Liver (tissue), 9 donors: Measurements from ENCODE around the gene PPP1R13B. TPM values are rescaled to one million over a fixed set of nuclear protein-coding genes. Genes with fewer than 3 reads are reported as not detected.

Experiments
- DNase-seq: peaks from one replicate; pipeline ENCODE4 v3.0.0-alpha.2; 2017; ENCODE audit warnings: low spot score
- H3K27ac ChIP-seq, 2 donors: one replicate each; pipeline ENCODE4 v1.7.0; 2013; ENCODE audit warnings: inconsistent platforms in 2 of 2, low read length in 2 of 2, control low read depth in 1 of 2, low read depth in 1 of 2, mild to moderate bottlenecking in 1 of 2
- H3K27me3 ChIP-seq, 4 donors: one replicate each; pipeline versions ENCODE4 v1.6.1 to v1.7.0; 2013; ENCODE audit warnings: low read length in 3 of 4, inconsistent platforms in 1 of 4, mild to moderate bottlenecking in 1 of 4, moderate library complexity in 1 of 4; ENCODE audit not compliant: control insufficient read depth in 4 of 4, insufficient read depth in 4 of 4
- H3K36me3 ChIP-seq, 4 donors: one replicate each; pipeline versions ENCODE4 v1.6.1 to v1.7.0; 2013; ENCODE audit warnings: low read length in 3 of 4, mild to moderate bottlenecking in 3 of 4, low read depth in 1 of 4, moderate library complexity in 1 of 4; ENCODE audit not compliant: control insufficient read depth in 4 of 4, insufficient read depth in 3 of 4
- H3K4me1 ChIP-seq, 4 donors: one replicate each; pipeline versions ENCODE4 v1.6.1 to v1.7.0; 2013; ENCODE audit warnings: low read length in 3 of 4, mild to moderate bottlenecking in 3 of 4, moderate library complexity in 1 of 4; ENCODE audit not compliant: control insufficient read depth in 4 of 4, insufficient read depth in 4 of 4
- H3K4me3 ChIP-seq, 3 donors: one replicate each; pipeline versions ENCODE4 v1.6.1 to v1.7.0; 2013; ENCODE audit warnings: low read length in 3 of 3, control low read depth in 1 of 3, low read depth in 1 of 3, mild to moderate bottlenecking in 1 of 3
- H3K9ac ChIP-seq, 2 donors: one replicate each; pipeline ENCODE4 v1.7.0; 2013; ENCODE audit warnings: low read length in 2 of 2, mild to moderate bottlenecking in 2 of 2, moderate library complexity in 2 of 2, control low read depth in 1 of 2, low read depth in 1 of 2
- H3K9me3 ChIP-seq, 4 donors: one replicate each; pipeline versions ENCODE4 v1.6.1 to v1.7.0; 2013; ENCODE audit warnings: low read length in 3 of 4; ENCODE audit not compliant: control insufficient read depth in 4 of 4
- EGR1 ChIP-seq, 2 donors: IDR thresholded peaks; 2 replicates each; pipeline ENCODE4 v1.6.1; 2016 to 2018; ENCODE audit warnings: antibody characterized with exemption in 2 of 2, low read depth in 2 of 2
- FOXA1 ChIP-seq: IDR thresholded peaks from 2 replicates; pipeline ENCODE4 v1.6.1; 2016; ENCODE audit warnings: antibody characterized with exemption
- FOXA2 ChIP-seq: IDR thresholded peaks from 2 replicates; pipeline ENCODE4 v1.6.1; 2016; ENCODE audit warnings: antibody characterized with exemption
- GABPA ChIP-seq, 2 donors: IDR thresholded peaks in 1 of 2; conservative IDR thresholded peaks in 1 of 2; 2 replicates each; pipeline ENCODE4 v1.6.1; 2016; ENCODE audit warnings: antibody characterized with exemption in 2 of 2, mild to moderate bottlenecking in 1 of 2, moderate library complexity in 1 of 2
- HNF4A ChIP-seq, 2 donors: conservative IDR thresholded peaks; 2 replicates each; pipeline ENCODE4 v1.6.1; 2016; ENCODE audit warnings: antibody characterized with exemption in 2 of 2, mild to moderate bottlenecking in 2 of 2
- HNF4G ChIP-seq: IDR thresholded peaks from 2 replicates; pipeline ENCODE4 v1.6.1; 2016; ENCODE audit warnings: antibody characterized with exemption
- JUND ChIP-seq, 2 donors: IDR thresholded peaks; 2 replicates each; pipeline ENCODE4 v1.6.1; 2016; ENCODE audit warnings: antibody characterized with exemption in 2 of 2
- NR2F2 ChIP-seq: IDR thresholded peaks from 2 replicates; pipeline ENCODE4 v1.6.1; 2016; ENCODE audit warnings: antibody characterized with exemption
- RAD21 ChIP-seq, 2 donors: IDR thresholded peaks; 2 replicates each; pipeline ENCODE4 v1.6.1; 2016; ENCODE audit warnings: antibody characterized with exemption in 2 of 2, mild to moderate bottlenecking in 2 of 2
- RXRA ChIP-seq, 2 donors: IDR thresholded peaks; 2 replicates each; pipeline ENCODE4 v1.6.1; 2017 to 2018; ENCODE audit warnings: antibody characterized with exemption in 2 of 2, mild to moderate bottlenecking in 1 of 2
- SP1 ChIP-seq: IDR thresholded peaks from 2 replicates; pipeline ENCODE4 v1.6.1; 2018; ENCODE audit warnings: antibody characterized with exemption, mild to moderate bottlenecking
- TAF1 ChIP-seq: conservative IDR thresholded peaks from 2 replicates; pipeline ENCODE4 v1.6.1; 2016; ENCODE audit warnings: antibody characterized with exemption, mild to moderate bottlenecking
- YY1 ChIP-seq: IDR thresholded peaks from 2 replicates; pipeline ENCODE4 v1.6.1; 2016; ENCODE audit warnings: antibody characterized with exemption, mild to moderate bottlenecking
- WGBS: extraction: QIAGEN DNeasy Blood & Tissue Kit; methylation state at CpG from one replicate; pipeline ENCODE4 v1.1.7; 2013; 5-methylcytosine and 5-hydroxymethylcytosine counted together
- polyA plus RNA-seq, 2 donors: library from polyadenylated mRNA; stranded (reverse) in 1 of 2; unstranded in 1 of 2; fragments of 200-250 nt in 1 of 2; fragments of >200 nt in 1 of 2; fragmentation: Nextera tagmentation in 1 of 2; extraction: Ambion mirVana in 1 of 2; gene quantifications; one replicate each; pipeline versions ENCODE4 v1.2.1 to v1.2.3, GENCODE V29; 2013 to 2015
- total RNA-seq, 2 donors: library from RNA; depleted of rRNA; stranded (reverse); fragments of >200 nt; gene quantifications; one replicate each; pipeline ENCODE4 v1.2.3, GENCODE V29; 2014
- TF ChIP-seq, protein P1 (sequence below): IDR thresholded peaks from 2 replicates; pipeline ENCODE4 v1.6.1; 2016; ENCODE audit warnings: antibody characterized with exemption
- TF ChIP-seq, protein P2 (sequence below): IDR thresholded peaks from 2 replicates; pipeline ENCODE4 v1.6.1; 2016; ENCODE audit warnings: antibody characterized with exemption
- TF ChIP-seq, protein P3 (sequence below): IDR thresholded peaks from 2 replicates; pipeline ENCODE4 v1.6.1; 2016; ENCODE audit warnings: antibody characterized with exemption, mild to moderate bottlenecking
- TF ChIP-seq, protein P4 (sequence below): IDR thresholded peaks from 2 replicates; pipeline ENCODE4 v1.6.1; 2016; ENCODE audit warnings: antibody characterized with exemption
- TF ChIP-seq, protein P5 (sequence below): fragments of 150-350 bp; IDR thresholded peaks from 2 replicates; pipeline ENCODE4 v1.5.1; 2017; ENCODE audit warnings: improper control_type of control experiment, low read depth, low read length; ENCODE audit not compliant: missing input control
- donor health status: healthy.
- donor health status: healthy.
- donor health status: healthy.
- donor health status: healthy.
- donor health status: healthy.

The PPP1R13B gene
- total and polyA plus RNA-seq, 4 donors: 3.2 to 15.1 (median 5.1) TPM

DNA sequence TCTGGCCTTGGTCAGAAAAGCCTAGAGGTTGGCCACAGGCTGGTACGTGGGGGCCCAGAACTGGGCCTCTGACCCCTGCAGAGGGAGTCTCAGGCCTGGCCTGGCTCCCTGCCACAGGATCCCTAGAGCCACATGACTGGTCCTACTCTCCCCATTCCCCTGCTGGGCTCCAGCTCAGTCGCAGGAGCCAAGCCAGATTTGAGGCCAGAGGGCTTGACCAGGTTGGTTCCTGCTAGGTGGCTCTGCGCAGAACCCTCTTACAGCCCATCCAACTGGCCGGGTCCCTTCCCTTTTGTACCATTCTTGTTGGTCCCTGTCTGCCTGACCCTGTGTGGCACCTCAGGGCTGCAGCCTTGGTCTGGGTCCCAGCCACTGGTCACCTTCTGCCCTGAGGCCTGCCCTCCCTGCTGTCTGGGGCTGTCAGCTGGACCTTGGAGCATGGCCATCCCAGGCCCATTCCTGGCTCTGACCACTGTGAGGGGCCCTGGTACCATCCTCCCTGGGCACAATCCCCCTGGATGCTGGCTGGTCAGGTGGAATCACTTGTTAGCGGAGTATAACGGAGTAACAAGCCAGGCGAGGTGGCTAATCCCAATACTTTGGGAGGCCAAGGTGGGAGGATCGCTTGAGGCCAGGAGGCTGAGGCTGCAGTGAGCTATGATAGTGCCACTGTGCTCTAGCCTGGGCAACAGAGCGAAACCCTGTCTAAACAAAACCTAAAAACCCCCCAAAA is 22.9 kb upstream of the PPP1R13B start:
- 93% methylated on average over 9 of the region's 9 CpGs for WGBS
- no peak for TF ChIP-seq RAD21 (IDR thresholded peaks at IDR 0.05)
- TF ChIP-seq FOXA2: no peak
- TF ChIP-seq NR2F2: no peak
- no peak for TF ChIP-seq SP1
- TF ChIP-seq EGR1 (IDR thresholded peaks at IDR 0.05; ENCODE audit: low read depth in 2 of 2): no peak
- TF ChIP-seq, protein P1, sequence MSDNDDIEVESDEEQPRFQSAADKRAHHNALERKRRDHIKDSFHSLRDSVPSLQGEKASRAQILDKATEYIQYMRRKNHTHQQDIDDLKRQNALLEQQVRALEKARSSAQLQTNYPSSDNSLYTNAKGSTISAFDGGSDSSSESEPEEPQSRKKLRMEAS: no peak
- H3K4me3 ChIP-seq: no peak overlapping the region
- H3K27me3 ChIP-seq: no peaks in the 10 kb centered on the region
- H3K9ac ChIP-seq: no peak overlapping the region
- no peaks in the 10 kb centered on the region for H3K36me3 ChIP-seq
- DNase-seq: no peak
- H3K4me1 ChIP-seq: peaks cover 7 to 35% (median 24%) of the 10 kb centered on the region in 4 donors
- H3K27ac ChIP-seq: no peak overlapping the region
- no peaks in the 10 kb centered on the region for H3K9me3 ChIP-seq

DNA sequence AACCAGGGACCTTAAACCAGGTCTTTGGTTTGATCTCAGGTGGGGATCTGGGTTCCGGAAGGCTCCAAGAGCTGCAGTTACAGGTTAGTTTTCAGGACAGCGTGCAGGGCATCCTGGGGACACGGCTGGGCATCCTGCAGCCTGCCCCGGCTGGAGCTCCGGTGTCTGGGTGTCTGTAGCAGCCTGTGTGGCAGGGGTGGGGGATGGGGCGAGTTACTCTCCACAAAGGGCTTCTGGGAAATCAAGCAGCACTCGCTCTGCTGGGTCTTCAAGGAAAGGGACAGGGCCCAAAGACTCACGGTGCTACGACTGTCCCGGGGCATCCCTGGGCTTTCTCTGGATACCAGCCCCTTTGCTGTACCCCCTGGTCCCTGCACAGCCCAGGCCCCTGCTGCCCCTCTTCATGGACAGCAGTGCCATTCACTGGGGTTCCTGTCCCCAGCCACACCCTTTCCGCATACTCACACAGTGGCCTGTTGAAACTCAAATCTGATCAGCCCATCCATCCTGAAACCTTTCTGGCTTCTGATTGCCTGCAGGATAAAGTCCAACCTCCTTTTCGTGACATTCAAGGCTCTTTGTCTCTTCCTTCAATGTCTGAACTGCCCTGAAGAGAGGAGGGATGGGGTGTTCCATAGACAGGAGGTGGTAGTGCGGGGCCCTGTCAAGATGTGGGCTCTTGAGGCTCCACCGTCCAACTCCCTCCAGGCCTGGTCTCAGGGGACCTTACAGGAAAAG is 22.2 kb upstream of the PPP1R13B start:
- TF ChIP-seq YY1 (no peak), TAF1 (no peak), NR2F2 (no peak), HNF4A (conservative IDR thresholded peaks at IDR 0.05) (no peak), SP1 (no peak), HNF4G (no peak), JUND (IDR thresholded peaks at IDR 0.05) (no peak), RXRA (IDR thresholded peaks at IDR 0.05) (no peak), FOXA1 (no peak), RAD21 (IDR thresholded peaks at IDR 0.05) (no peak), EGR1 (IDR thresholded peaks at IDR 0.05; ENCODE audit: low read depth in 2 of 2) (no peak), FOXA2 (no peak), GABPA (IDR thresholded peaks at IDR 0.05 in 1 of 2, conservative IDR thresholded peaks at IDR 0.05 in 1 of 2) (no peak)
- TF ChIP-seq, protein P1: no peak
- TF ChIP-seq, protein P2, sequence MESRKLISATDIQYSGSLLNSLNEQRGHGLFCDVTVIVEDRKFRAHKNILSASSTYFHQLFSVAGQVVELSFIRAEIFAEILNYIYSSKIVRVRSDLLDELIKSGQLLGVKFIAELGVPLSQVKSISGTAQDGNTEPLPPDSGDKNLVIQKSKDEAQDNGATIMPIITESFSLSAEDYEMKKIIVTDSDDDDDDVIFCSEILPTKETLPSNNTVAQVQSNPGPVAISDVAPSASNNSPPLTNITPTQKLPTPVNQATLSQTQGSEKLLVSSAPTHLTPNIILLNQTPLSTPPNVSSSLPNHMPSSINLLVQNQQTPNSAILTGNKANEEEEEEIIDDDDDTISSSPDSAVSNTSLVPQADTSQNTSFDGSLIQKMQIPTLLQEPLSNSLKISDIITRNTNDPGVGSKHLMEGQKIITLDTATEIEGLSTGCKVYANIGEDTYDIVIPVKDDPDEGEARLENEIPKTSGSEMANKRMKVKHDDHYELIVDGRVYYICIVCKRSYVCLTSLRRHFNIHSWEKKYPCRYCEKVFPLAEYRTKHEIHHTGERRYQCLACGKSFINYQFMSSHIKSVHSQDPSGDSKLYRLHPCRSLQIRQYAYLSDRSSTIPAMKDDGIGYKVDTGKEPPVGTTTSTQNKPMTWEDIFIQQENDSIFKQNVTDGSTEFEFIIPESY: no peak
- TF ChIP-seq, protein P3, sequence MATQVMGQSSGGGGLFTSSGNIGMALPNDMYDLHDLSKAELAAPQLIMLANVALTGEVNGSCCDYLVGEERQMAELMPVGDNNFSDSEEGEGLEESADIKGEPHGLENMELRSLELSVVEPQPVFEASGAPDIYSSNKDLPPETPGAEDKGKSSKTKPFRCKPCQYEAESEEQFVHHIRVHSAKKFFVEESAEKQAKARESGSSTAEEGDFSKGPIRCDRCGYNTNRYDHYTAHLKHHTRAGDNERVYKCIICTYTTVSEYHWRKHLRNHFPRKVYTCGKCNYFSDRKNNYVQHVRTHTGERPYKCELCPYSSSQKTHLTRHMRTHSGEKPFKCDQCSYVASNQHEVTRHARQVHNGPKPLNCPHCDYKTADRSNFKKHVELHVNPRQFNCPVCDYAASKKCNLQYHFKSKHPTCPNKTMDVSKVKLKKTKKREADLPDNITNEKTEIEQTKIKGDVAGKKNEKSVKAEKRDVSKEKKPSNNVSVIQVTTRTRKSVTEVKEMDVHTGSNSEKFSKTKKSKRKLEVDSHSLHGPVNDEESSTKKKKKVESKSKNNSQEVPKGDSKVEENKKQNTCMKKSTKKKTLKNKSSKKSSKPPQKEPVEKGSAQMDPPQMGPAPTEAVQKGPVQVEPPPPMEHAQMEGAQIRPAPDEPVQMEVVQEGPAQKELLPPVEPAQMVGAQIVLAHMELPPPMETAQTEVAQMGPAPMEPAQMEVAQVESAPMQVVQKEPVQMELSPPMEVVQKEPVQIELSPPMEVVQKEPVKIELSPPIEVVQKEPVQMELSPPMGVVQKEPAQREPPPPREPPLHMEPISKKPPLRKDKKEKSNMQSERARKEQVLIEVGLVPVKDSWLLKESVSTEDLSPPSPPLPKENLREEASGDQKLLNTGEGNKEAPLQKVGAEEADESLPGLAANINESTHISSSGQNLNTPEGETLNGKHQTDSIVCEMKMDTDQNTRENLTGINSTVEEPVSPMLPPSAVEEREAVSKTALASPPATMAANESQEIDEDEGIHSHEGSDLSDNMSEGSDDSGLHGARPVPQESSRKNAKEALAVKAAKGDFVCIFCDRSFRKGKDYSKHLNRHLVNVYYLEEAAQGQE: no peak
- TF ChIP-seq, protein P4, sequence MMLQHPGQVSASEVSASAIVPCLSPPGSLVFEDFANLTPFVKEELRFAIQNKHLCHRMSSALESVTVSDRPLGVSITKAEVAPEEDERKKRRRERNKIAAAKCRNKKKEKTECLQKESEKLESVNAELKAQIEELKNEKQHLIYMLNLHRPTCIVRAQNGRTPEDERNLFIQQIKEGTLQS: no peak
- TF ChIP-seq, protein P5, sequence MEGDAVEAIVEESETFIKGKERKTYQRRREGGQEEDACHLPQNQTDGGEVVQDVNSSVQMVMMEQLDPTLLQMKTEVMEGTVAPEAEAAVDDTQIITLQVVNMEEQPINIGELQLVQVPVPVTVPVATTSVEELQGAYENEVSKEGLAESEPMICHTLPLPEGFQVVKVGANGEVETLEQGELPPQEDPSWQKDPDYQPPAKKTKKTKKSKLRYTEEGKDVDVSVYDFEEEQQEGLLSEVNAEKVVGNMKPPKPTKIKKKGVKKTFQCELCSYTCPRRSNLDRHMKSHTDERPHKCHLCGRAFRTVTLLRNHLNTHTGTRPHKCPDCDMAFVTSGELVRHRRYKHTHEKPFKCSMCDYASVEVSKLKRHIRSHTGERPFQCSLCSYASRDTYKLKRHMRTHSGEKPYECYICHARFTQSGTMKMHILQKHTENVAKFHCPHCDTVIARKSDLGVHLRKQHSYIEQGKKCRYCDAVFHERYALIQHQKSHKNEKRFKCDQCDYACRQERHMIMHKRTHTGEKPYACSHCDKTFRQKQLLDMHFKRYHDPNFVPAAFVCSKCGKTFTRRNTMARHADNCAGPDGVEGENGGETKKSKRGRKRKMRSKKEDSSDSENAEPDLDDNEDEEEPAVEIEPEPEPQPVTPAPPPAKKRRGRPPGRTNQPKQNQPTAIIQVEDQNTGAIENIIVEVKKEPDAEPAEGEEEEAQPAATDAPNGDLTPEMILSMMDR: no peak
- Histone ChIP-seq H3K36me3 (no peaks in the 10 kb centered on the region), H3K27me3 (no peaks in the 10 kb centered on the region), H3K4me3 (no peak overlapping the region), H3K9me3 (no peaks in the 10 kb centered on the region), H3K27ac (no peak overlapping the region), H3K4me1 (peaks cover 7 to 31% (median 21%) of the 10 kb centered on the region in 4 donors), H3K9ac (no peak overlapping the region)
- no peak for DNase-seq
- 91% methylated on average over 14 of the region's 14 CpGs for WGBS
